ENCODE measurements around the gene MAGEA4.
"Not testable (repeated sequence)": the region's sequence is repeated elsewhere in the genome, so short reads cannot be mapped to it uniquely, and the experiment has no call there.

Gene MAGEA4

GRCh38 chrX:151912780-151913179, at the start of gene MAGEA4:
Gene MAGEA4, plus strand, starts transcription at chrX:151912889. Its CDS starts 10,776 bp downstream, at chrX:151923665.
- no peak for DNase-seq

GRCh38 chrX:151870602-151871001, 42.1 kb upstream of the MAGEA4 start:
- no peak for DNase-seq

GRCh38 chrX:151871244-151871643, 41.4 kb upstream of the MAGEA4 start:
- no peak for DNase-seq

- no peak for DNase-seq
These were observed 39.6 kb upstream of the MAGEA4 start for GRCh38 chrX:151873096-151873495.

GRCh38 chrX:151875270-151876026, 37.2 kb upstream of the MAGEA4 start:
- no peak for DNase-seq

GRCh38 chrX:151878574-151878973, 34.1 kb upstream of the MAGEA4 start:
- no peak for DNase-seq

- DNase-seq, result no peak
These were observed 32.8 kb upstream of the MAGEA4 start for GRCh38 chrX:151879856-151880255.

- DNase-seq, result no peak
These were observed 31.8 kb upstream of the MAGEA4 start for GRCh38 chrX:151880895-151881294.

GRCh38 chrX:151889421-151889820, 23.3 kb upstream of the MAGEA4 start:
- no peak for DNase-seq

GRCh38 chrX:151896734-151897474, 15.8 kb upstream of the MAGEA4 start:
- DNase-seq, result no peak

- no peak for DNase-seq
These were observed 13.1 kb upstream of the MAGEA4 start for GRCh38 chrX:151899622-151900021.

GRCh38 chrX:151901826-151902225, 10.9 kb upstream of the MAGEA4 start:
- DNase-seq, result no peak

- no peak for DNase-seq
These were observed 9.7 kb upstream of the MAGEA4 start for GRCh38 chrX:151902813-151903591.

- no peak for DNase-seq
These were observed 7.7 kb upstream of the MAGEA4 start for GRCh38 chrX:151904989-151905388.

GRCh38 chrX:151912221-151912620, 468 bp upstream of the MAGEA4 start:
- no peak for DNase-seq

- DNase-seq, result not testable (repeated sequence)
These were observed 6.0 kb downstream of the MAGEA4 start for GRCh38 chrX:151918736-151919135.

- no peak for DNase-seq
These were observed 6.9 kb downstream of the MAGEA4 start for GRCh38 chrX:151919610-151920009.

GRCh38 chrX:151920101-151920500, 7.4 kb downstream of the MAGEA4 start:
- DNase-seq, result no peak

GRCh38 chrX:151920530-151920929, 7.8 kb downstream of the MAGEA4 start:
- no peak for DNase-seq

GRCh38 chrX:151921292-151921691, 8.6 kb downstream of the MAGEA4 start:
- DNase-seq, result no peak

GRCh38 chrX:151921866-151922265, 9.2 kb downstream of the MAGEA4 start:
- DNase-seq, result no peak

GRCh38 chrX:151922692-151923091, 10.0 kb downstream of the MAGEA4 start:
- DNase-seq, result no peak

- no peak for DNase-seq
These were observed 11.0 kb downstream of the MAGEA4 start for GRCh38 chrX:151923648-151924047.
